Measurements from ENCODE around the gene SPAG9.

The SPAG9 gene

DNA sequence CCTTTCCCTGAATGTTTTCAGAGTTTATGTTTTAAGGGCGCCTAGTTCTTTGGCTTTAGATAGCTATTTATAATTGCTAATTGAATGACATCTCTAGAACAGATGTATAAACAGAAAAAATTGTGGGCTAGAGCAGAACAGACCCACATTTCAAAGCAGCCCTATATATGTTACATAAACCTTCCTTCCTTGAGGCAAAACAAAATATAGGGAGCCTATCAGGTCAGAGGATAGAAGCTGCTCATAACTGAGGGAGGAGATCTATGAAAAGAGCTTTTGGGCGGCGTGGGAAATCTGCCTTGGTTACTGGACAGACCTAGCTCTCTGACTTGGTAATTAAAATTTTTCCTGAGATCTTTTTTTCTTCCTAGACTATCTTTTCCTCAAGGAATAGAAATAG, 68.4 kb downstream of the SPAG9 start:
- DNase-seq (ENCODE audit: extremely low read depth, low read depth): no peak
- H3K4me3 ChIP-seq (replicated peaks; ENCODE audit: low read depth, low read length): no peak overlapping the region
- TF ChIP-seq CTCF (IDR thresholded peaks at IDR 0.05; ENCODE audit: low read depth, low read length, missing control alignments): no peak

DNA sequence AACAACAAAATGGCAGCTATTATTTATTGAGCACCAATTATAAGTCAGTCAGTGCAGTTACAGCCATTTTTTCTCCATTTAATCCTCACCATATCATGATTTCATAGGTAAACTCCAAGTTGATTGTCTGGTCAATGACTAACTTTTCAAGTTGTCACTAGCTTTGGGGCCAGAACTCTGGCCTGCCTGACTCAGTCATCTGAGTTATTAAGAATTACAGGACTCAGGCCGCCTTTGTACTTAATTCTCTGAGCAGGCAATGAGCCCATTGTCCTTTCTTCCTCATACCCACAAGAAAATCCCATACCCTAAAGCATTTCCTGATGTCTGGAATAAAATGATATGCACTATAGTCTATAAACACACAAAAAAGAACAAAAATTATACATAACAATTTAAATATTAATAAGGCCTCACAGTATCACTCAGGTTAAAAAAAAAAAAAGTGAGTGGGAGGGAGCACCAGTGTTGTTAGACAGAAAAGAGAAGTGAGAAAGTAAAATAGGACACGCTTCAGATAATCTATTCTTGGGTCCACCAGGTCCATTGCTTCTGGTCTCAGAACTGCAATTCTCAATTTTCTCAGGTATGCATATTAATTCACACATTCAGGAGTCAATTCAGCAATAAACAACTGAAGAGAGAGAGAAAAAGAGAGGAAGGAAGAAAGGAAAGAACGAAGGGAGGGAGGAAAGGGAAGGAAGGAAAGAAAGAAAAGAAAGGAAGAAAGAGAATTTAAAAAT, 70.2 kb downstream of the SPAG9 start:
- DNase-seq (ENCODE audit: extremely low read depth, low read depth): no peak
- no peak for TF ChIP-seq CTCF (IDR thresholded peaks at IDR 0.05; ENCODE audit: low read depth, low read length, missing control alignments)
- no peak overlapping the region for H3K4me3 ChIP-seq (replicated peaks; ENCODE audit: low read depth, low read length)

- DNase-seq (ENCODE audit: extremely low read depth, low read depth): peak; percentile 59
- 0 out of 2 replicates have a peak overlapping the region, but pooled peaks have one; percentile 15 for H3K4me3 ChIP-seq (replicated peaks; ENCODE audit: low read depth, low read length)
- no peak for TF ChIP-seq CTCF (IDR thresholded peaks at IDR 0.05; ENCODE audit: low read depth, low read length, missing control alignments)
These were observed 73.9 kb downstream of the SPAG9 start for GRCh38 chr17:51046514-51047384.

GRCh38 chr17:51046046-51046445, 74.6 kb downstream of the SPAG9 start:
- DNase-seq (ENCODE audit: extremely low read depth, low read depth): no peak
- no peak for TF ChIP-seq CTCF (IDR thresholded peaks at IDR 0.05; ENCODE audit: low read depth, low read length, missing control alignments)
- H3K4me3 ChIP-seq (replicated peaks; ENCODE audit: low read depth, low read length): 0 out of 2 replicates have a peak overlapping the region, but pooled peaks have one; percentile 15

- TF ChIP-seq CTCF (IDR thresholded peaks at IDR 0.05; ENCODE audit: low read depth, low read length, missing control alignments): no peak
- H3K4me3 ChIP-seq (replicated peaks; ENCODE audit: low read depth, low read length): no peak overlapping the region
- no peak for DNase-seq (ENCODE audit: extremely low read depth, low read depth)
These were observed 75.0 kb downstream of the SPAG9 start for GRCh38 chr17:51045621-51046020.

DNA sequence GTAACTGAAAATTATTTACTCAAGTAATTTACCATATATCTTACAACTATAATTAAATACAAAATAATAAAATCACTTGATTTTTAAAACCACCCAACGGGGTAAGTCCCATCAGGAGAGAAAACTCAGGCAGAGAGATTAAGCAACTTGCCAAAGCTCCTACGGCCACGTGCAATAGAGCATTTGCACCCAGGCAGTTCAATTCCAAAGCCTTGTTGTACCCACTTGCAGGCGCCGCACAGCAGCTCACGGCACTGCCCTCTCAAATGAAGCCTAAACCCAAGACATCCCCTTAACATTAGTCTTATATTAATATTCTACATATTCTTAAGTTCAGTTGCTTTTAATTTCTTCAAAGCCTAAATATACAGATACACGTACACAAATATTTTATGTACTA, 75.7 kb downstream of the SPAG9 start:
- TF ChIP-seq CTCF (IDR thresholded peaks at IDR 0.05; ENCODE audit: low read depth, low read length, missing control alignments): no peak
- no peak overlapping the region for H3K4me3 ChIP-seq (replicated peaks; ENCODE audit: low read depth, low read length)

More for the DNA sequence above, 75.7 kb downstream of the SPAG9 start:
- DNase-seq (ENCODE audit: extremely low read depth, low read depth): no peak

Data from HFF-Myc (cell line).